ENCODE data around the gene LEFTY2. TPM values are rescaled to one million over a fixed set of nuclear protein-coding genes. Genes with fewer than 3 reads are reported as not detected.

The LEFTY2 gene
- total and polyA plus RNA-seq, 2 of the 4 experiments (the other 2 are of a cell fraction), result not detected

GRCh38 chr1:225950905-225951497, 10.0 kb upstream of the LEFTY2 start:
- Histone ChIP-seq H3K18ac (ENCODE audit: low read depth, low read length) (no peak overlapping the region), H3K9ac (ENCODE audit: low read depth, low read length) (no peak overlapping the region), H3K36me3 (ENCODE audit: control insufficient read depth, insufficient read depth, low read length) (no peaks in the 10 kb centered on the region), H3K27me3 (ENCODE audit: control insufficient read depth, insufficient read depth, low read length) (peaks cover 44% of the 10 kb centered on the region), H3K23ac (ENCODE audit: low read depth, low read length) (no peak overlapping the region), H4K5ac (ENCODE audit: low read depth, low read length) (no peak overlapping the region), H2BK120ac (ENCODE audit: low read depth, low read length) (no peak overlapping the region), H4K91ac (ENCODE audit: insufficient read depth, low read depth, low read length) (no peak overlapping the region), H2BK20ac (ENCODE audit: low read depth, low read length) (no peak overlapping the region), H3K9me3 (ENCODE audit: control insufficient read depth, insufficient read depth, low read length) (no peaks in the 10 kb centered on the region), H4K8ac (ENCODE audit: low read depth in 2 of 2, low read length in 2 of 2) (no peak overlapping the region), H3K14ac (replicated peaks; ENCODE audit: low read depth, low read length) (no peak overlapping the region), H3K79me1 (ENCODE audit: low read depth in 1 of 2, low read length in 2 of 2) (no peaks in the 10 kb centered on the region), H2BK5ac (ENCODE audit: low read depth, low read length, poor library complexity, severe bottlenecking) (no peak overlapping the region), H3K9me1 (ENCODE audit: insufficient read depth, low read length) (no peaks in the 10 kb centered on the region; the same call in 1 of the 2 replicates), H3K56ac (ENCODE audit: extremely low read depth, insufficient read depth, low read length) (no peak overlapping the region), H3K4ac (ENCODE audit: low read depth, low read length) (no peak overlapping the region), H2AFZ (replicated peaks; ENCODE audit: low read length, poor library complexity) (no peak overlapping the region), H2BK15ac (ENCODE audit: low read depth, low read length) (no peak overlapping the region), H2AK9ac (replicated peaks; ENCODE audit: low read depth, low read length, poor library complexity) (no peak overlapping the region), H4K20me1 (ENCODE audit: insufficient read depth, low read length) (no peaks in the 10 kb centered on the region), H3K27ac (ENCODE audit: insufficient read depth, low read length) (no peak overlapping the region), H3K4me3 (ENCODE audit: insufficient read depth, low read depth, low read length) (no peak overlapping the region), H2AK5ac (ENCODE audit: low read depth, low read length) (no peak overlapping the region), H3K4me2 (ENCODE audit: low read depth, low read length) (no peak overlapping the region), H3K4me1 (ENCODE audit: control insufficient read depth, insufficient read depth, low read length) (no peaks in the 10 kb centered on the region)
- in situ Hi-C loops (cut with MboI; ENCODE audit: low sequenced_read_pairs) (no loop called here), dilution Hi-C loops (cut with HindIII; ENCODE audit: low sequenced_read_pairs, unreplicated experiment) (no loop called here), intact Hi-C loops (cut with micrococcal nuclease) (no loop called here)
- ChIA-PET POLR2A (ENCODE audit: unreplicated experiment) (no interaction called here), CTCF (no interaction called here)
- DNase-seq, result no peak
- no peak for TF ChIP-seq ELK1 (IDR thresholded peaks at IDR 0.05; ENCODE audit: borderline replicate concordance, low read depth, low read length)
- no peak for ATAC-seq (ENCODE audit: low read depth)
- no CpG with 5 or more reads among the region's 9 CpGs for WGBS, 2 experiments (ENCODE audit: extremely low coverage in 2 of 2, insufficient read length in 1 of 2)
- BruUV-seq (replicated peaks), result no TSS peak
